ENCODE results near the gene PBLD. TPM values are rescaled to one million over a fixed set of nuclear protein-coding genes. Genes with fewer than 3 reads are reported as not detected.

Gene PBLD
- polyA plus RNA-seq, 1 donor (not counting 4 experiments of a cell fraction or from before 2014, with no cell fraction given), result 1.00 TPM

DNA sequence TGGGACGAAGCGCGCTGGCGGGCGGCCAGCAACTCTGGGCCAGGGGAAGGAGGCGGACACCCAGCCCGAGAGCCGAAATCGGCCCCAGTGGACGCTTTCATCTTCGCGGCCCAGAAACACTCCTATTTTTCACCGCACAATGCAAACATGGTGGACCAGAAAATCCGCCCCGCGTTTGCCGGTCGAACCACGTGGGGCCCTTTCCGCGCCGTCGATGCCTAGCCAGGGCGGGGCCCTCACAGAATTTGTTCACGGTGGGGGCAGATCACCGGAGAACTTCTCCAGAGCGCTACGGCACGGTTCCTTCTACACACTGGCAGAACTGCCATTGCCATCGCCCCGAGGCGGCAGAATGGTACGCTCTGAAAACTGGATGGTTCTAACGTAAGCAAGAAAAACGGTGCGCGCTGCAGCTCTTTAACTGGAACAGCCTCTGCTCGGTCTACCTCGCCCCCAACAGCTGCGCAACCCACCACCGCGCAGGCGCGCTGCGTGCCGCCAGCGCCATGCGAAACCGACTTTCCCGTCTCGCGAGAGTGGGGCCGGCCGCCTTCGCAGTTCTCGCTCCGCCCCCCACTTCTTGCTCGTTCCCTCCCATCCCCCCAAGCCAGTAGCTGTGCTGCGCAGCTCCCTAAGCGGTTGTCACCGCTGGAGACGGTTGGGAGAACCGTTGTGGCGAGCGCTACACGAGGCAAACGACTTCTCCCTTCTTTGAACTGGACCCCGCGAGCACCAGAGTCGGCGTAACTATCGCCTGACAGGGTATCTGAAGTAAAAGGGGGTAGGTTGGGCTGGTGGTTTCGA lies 1.1 kb downstream of the PBLD start, which contains the start of gene HNRNPH3:
Gene HNRNPH3 (plus strand): TSS at position 610 of the 804 bp plus-strand sequence. CDS start 5,158 bp downstream, outside the sequence.
- Histone ChIP-seq H2AFZ (ENCODE audit: control insufficient read depth, low read length) (peak within 1 kb of the TSS; percentile 93), H3K4me1 (ENCODE audit: control insufficient read depth, extremely low read depth, insufficient read depth, low read length) (peaks cover 48% of the 10 kb centered on the region), H3K27ac (ENCODE audit: control insufficient read depth, insufficient read depth, low read length) (peak within 1 kb of the TSS; percentile 98), H3K4me3 (ENCODE audit: control insufficient read depth in 2 of 3, extremely low read depth in 1 of 3, insufficient read depth in 2 of 3, low read depth in 1 of 3, low read length in 3 of 3) (peak within 1 kb of the TSS; percentile 67 to 91 (median 86)), H3K9me1 (ENCODE audit: control insufficient read depth, extremely low read depth, insufficient read depth, low read length) (peaks cover 4% of the 10 kb centered on the region), H3K27me3 (ENCODE audit: control insufficient read depth, extremely low read depth, insufficient read depth, low read length) (no peaks in the 10 kb centered on the region), H3K4me2 (ENCODE audit: control insufficient read depth, extremely low read depth, insufficient read depth, low read depth, low read length) (peak within 1 kb of the TSS; percentile 99), H3K9me3 (ENCODE audit: control insufficient read depth, low read depth, low read length) (no peaks in the 10 kb centered on the region), H3K9ac (ENCODE audit: control insufficient read depth, extremely low read depth, insufficient read depth, low read length) (peak within 1 kb of the TSS; percentile 99), H3K36me3 (ENCODE audit: control insufficient read depth in 2 of 2, extremely low read depth in 1 of 2, insufficient read depth in 2 of 2, low read length in 2 of 2) (peaks cover 0 to 9% of the 10 kb centered on the region in 2 experiments), H3K79me2 (ENCODE audit: control insufficient read depth, insufficient read depth, low read length) (peaks cover 48% of the 10 kb centered on the region), H4K20me1 (ENCODE audit: control insufficient read depth, extremely low read depth, insufficient read depth, low read length) (peaks cover 32% of the 10 kb centered on the region)
- dilution Hi-C loops (cut with MboI; ENCODE audit: extremely low pct_ligation_motif_present, low sequenced_read_pairs), result no loop called here
- DNase-seq (ENCODE audit: low read depth, low spot score) (peak; percentile 90), FAIRE-seq (peak; percentile 49)
- no peak for TF ChIP-seq EZH2 (IDR thresholded peaks at IDR 0.05; ENCODE audit: low read length)
- TF ChIP-seq, protein P1, sequence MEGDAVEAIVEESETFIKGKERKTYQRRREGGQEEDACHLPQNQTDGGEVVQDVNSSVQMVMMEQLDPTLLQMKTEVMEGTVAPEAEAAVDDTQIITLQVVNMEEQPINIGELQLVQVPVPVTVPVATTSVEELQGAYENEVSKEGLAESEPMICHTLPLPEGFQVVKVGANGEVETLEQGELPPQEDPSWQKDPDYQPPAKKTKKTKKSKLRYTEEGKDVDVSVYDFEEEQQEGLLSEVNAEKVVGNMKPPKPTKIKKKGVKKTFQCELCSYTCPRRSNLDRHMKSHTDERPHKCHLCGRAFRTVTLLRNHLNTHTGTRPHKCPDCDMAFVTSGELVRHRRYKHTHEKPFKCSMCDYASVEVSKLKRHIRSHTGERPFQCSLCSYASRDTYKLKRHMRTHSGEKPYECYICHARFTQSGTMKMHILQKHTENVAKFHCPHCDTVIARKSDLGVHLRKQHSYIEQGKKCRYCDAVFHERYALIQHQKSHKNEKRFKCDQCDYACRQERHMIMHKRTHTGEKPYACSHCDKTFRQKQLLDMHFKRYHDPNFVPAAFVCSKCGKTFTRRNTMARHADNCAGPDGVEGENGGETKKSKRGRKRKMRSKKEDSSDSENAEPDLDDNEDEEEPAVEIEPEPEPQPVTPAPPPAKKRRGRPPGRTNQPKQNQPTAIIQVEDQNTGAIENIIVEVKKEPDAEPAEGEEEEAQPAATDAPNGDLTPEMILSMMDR (optimal IDR thresholded peaks at IDR 0.05 in 1 of 3, IDR thresholded peaks at IDR 0.05 in 1 of 3, conservative IDR thresholded peaks at IDR 0.05 in 1 of 3; ENCODE audit: extremely low read depth in 1 of 3, insufficient read depth in 2 of 3, low read length in 3 of 3), result no peak

DNA sequence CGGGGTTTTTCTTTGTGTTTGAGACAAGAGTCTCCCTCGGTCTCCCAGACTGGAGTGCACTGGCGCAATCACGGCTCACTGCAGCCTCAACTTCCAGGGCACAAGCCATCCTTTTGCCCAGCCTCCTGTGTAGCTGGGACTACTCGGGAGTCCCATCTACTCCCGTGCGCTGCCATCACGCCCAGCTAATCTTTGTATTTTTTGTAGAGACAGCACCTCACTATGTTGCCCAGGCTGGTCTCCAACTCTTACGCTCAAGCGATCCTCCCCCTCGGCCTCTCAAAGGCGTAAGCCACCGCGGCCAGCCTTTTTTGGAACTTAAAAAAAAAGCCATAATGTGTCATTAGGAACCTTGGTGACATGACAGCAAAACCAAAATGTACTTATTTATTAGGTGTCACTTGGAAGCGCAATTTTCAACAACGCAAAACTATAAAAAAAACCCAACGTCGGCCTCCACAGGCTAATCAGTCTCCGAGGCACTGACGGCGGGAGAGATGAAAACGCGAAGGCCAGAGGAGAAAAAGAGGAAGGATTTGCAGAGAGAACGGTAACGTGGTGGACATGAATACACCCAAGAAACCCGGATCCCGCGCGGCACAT lies 1.8 kb downstream of the PBLD start:
- H3K4me2 ChIP-seq (ENCODE audit: control insufficient read depth, extremely low read depth, insufficient read depth, low read depth, low read length), result peak overlapping the region; percentile 99
- peak overlapping the region; percentile 93 for H2AFZ ChIP-seq (ENCODE audit: control insufficient read depth, low read length)
- peaks cover 0 to 2% of the 10 kb centered on the region in 2 experiments for H3K36me3 ChIP-seq (ENCODE audit: control insufficient read depth in 2 of 2, extremely low read depth in 1 of 2, insufficient read depth in 2 of 2, low read length in 2 of 2)
- H3K27ac ChIP-seq (ENCODE audit: control insufficient read depth, insufficient read depth, low read length), result peak overlapping the region; percentile 98
- H4K20me1 ChIP-seq (ENCODE audit: control insufficient read depth, extremely low read depth, insufficient read depth, low read length), result peaks cover 26% of the 10 kb centered on the region
- no peak for TF ChIP-seq EZH2 (IDR thresholded peaks at IDR 0.05; ENCODE audit: low read length)
- TF ChIP-seq, protein P1 (optimal IDR thresholded peaks at IDR 0.05 in 1 of 3, IDR thresholded peaks at IDR 0.05 in 1 of 3, conservative IDR thresholded peaks at IDR 0.05 in 1 of 3; ENCODE audit: extremely low read depth in 1 of 3, insufficient read depth in 2 of 3, low read length in 3 of 3), result no peak
- no peaks in the 10 kb centered on the region for H3K27me3 ChIP-seq (ENCODE audit: control insufficient read depth, extremely low read depth, insufficient read depth, low read length)
- H3K9me1 ChIP-seq (ENCODE audit: control insufficient read depth, extremely low read depth, insufficient read depth, low read length), result no peaks in the 10 kb centered on the region
- peaks cover 41% of the 10 kb centered on the region for H3K79me2 ChIP-seq (ENCODE audit: control insufficient read depth, insufficient read depth, low read length)
- H3K9ac ChIP-seq (ENCODE audit: control insufficient read depth, extremely low read depth, insufficient read depth, low read length), result peak overlapping the region; percentile 99
- FAIRE-seq (no peak), DNase-seq (ENCODE audit: low read depth, low spot score) (no peak)
- peak overlapping the region; percentile 67 to 91 (median 86) for H3K4me3 ChIP-seq (ENCODE audit: control insufficient read depth in 2 of 3, extremely low read depth in 1 of 3, insufficient read depth in 2 of 3, low read depth in 1 of 3, low read length in 3 of 3)
- peaks cover 41% of the 10 kb centered on the region for H3K4me1 ChIP-seq (ENCODE audit: control insufficient read depth, extremely low read depth, insufficient read depth, low read length)
- no peaks in the 10 kb centered on the region for H3K9me3 ChIP-seq (ENCODE audit: control insufficient read depth, low read depth, low read length)
- dilution Hi-C loops (cut with MboI; ENCODE audit: extremely low pct_ligation_motif_present, low sequenced_read_pairs), result no loop called here

All from keratinocyte (primary cell).